ENCODE measurements around the gene TCEAL9. TPM values are rescaled to one million over a fixed set of nuclear protein-coding genes. Genes with fewer than 3 reads are reported as not detected.

TCEAL9 gene
- total RNA-seq, 2 donors from 2014 or later = 97.6 to 125 TPM

DNA sequence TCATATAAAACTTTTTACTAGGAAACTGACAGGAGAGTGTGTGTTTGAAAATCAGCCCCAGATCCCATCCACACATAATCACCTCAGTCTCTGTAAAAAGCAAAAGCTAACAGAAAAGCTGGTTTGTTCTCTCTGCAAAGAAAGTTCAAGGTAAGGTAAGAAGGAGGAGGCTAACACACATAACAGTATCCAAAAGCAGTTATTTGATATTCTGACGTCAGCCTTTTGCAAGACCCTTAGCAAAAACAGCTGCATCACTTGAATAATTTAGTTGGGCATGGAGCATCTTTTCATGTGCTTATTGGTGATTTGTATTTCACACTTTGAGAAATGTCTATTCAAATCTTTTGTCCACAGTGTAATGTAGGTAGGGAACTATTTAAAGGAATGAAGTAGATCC is 5.5 kb downstream of the TCEAL9 start:
- peak overlapping the region; percentile 23 for H3K4me3 ChIP-seq (ENCODE audit: low read length)
- H3K4me1 ChIP-seq (ENCODE audit: control insufficient read depth, insufficient read depth, low read length) = peaks cover 3% of the 10 kb centered on the region
- DNase-seq = no peak
- H3K27ac ChIP-seq (ENCODE audit: low read depth, low read length) = no peak overlapping the region
- Mint-ChIP-seq H3K9me3 (peaks cover 5% of the 10 kb centered on the region), H3K4me1 (peaks cover 36% of the 10 kb centered on the region), H3K27ac (peak overlapping the region; percentile 28), H3K27me3 (ENCODE audit: insufficient read depth) (no peaks in the 10 kb centered on the region), H3K36me3 (ENCODE audit: low read depth) (peaks cover 8% of the 10 kb centered on the region), H3K4me3 (no peak overlapping the region)
- no peaks in the 10 kb centered on the region for H3K9me3 ChIP-seq (ENCODE audit: control insufficient read depth, low read length)
- no peaks in the 10 kb centered on the region for H3K27me3 ChIP-seq (ENCODE audit: control insufficient read depth, insufficient read depth, low read length, poor library complexity, severe bottlenecking)
- TF ChIP-seq, protein P1, sequence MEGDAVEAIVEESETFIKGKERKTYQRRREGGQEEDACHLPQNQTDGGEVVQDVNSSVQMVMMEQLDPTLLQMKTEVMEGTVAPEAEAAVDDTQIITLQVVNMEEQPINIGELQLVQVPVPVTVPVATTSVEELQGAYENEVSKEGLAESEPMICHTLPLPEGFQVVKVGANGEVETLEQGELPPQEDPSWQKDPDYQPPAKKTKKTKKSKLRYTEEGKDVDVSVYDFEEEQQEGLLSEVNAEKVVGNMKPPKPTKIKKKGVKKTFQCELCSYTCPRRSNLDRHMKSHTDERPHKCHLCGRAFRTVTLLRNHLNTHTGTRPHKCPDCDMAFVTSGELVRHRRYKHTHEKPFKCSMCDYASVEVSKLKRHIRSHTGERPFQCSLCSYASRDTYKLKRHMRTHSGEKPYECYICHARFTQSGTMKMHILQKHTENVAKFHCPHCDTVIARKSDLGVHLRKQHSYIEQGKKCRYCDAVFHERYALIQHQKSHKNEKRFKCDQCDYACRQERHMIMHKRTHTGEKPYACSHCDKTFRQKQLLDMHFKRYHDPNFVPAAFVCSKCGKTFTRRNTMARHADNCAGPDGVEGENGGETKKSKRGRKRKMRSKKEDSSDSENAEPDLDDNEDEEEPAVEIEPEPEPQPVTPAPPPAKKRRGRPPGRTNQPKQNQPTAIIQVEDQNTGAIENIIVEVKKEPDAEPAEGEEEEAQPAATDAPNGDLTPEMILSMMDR (conservative IDR thresholded peaks at IDR 0.05) = no peak
- H3K9ac ChIP-seq (ENCODE audit: extremely low read depth, low read length, poor library complexity, severe bottlenecking) = no peak overlapping the region
- 17 to 57% methylated on average over 1 of the region's 1 CpG for WGBS, 2 experiments (ENCODE audit: insufficient coverage in 1 of 2, insufficient read length in 1 of 2)
- H3K36me3 ChIP-seq (ENCODE audit: control insufficient read depth, insufficient read depth, low read length) = peaks cover 9% of the 10 kb centered on the region

DNA sequence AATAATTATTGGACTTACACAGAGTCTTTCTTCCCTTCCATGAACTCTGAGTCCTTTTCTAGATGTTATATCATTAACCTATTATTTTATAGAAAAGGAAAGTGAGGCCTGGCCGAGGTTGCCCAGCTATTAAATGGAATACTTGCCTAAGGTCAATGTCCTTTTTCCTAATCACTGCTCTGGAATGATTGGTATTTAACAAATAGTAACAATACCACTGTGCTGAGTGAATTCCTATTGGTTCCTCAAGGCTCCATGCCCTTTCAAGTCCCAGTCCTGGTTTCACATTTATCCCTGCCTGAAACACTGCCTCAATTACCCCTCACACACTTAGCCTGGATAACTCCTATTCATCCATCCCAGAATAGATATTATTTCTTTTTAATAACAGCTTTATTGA is 6.2 kb downstream of the TCEAL9 start:
- Histone ChIP-seq H3K4me3 (ENCODE audit: low read length) (peak overlapping the region; percentile 23), H3K9ac (ENCODE audit: extremely low read depth, low read length, poor library complexity, severe bottlenecking) (no peak overlapping the region), H3K36me3 (ENCODE audit: control insufficient read depth, insufficient read depth, low read length) (peaks cover 8% of the 10 kb centered on the region), H3K9me3 (ENCODE audit: control insufficient read depth, low read length) (no peaks in the 10 kb centered on the region), H3K27ac (ENCODE audit: low read depth, low read length) (no peak overlapping the region), H3K27me3 (ENCODE audit: control insufficient read depth, insufficient read depth, low read length, poor library complexity, severe bottlenecking) (no peaks in the 10 kb centered on the region), H3K4me1 (ENCODE audit: control insufficient read depth, insufficient read depth, low read length) (peaks cover 3% of the 10 kb centered on the region)
- Mint-ChIP-seq H3K4me1 (peaks cover 40% of the 10 kb centered on the region), H3K27ac (no peak overlapping the region), H3K4me3 (no peak overlapping the region), H3K36me3 (ENCODE audit: low read depth) (peaks cover 7% of the 10 kb centered on the region), H3K9me3 (peaks cover 5% of the 10 kb centered on the region), H3K27me3 (ENCODE audit: insufficient read depth) (no peaks in the 10 kb centered on the region)
- WGBS, 2 experiments (ENCODE audit: insufficient coverage in 1 of 2, insufficient read length in 1 of 2) = no CpG with 5 or more reads among the region's 1 CpG
- TF ChIP-seq, protein P1 (conservative IDR thresholded peaks at IDR 0.05) = no peak
- no peak for DNase-seq

DNA sequence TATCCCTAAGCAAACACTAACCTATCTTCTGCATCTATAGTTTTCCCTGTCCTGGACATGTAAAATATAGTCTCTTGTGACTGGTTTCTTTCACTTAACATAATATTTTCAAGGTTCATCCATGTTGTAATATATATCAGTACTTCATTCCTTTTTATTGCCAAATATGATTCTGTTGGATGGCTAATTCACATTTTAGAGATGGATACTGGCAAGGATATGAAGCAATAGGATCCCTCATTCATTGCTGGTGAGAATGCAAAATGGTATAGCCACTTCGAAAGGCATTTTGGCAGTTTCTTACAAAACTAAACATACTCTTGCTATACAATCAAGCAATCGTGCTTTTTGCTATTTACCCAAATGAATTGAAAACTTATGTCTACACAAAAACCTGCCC is 6.7 kb downstream of the TCEAL9 start:
- no peak for DNase-seq
- TF ChIP-seq, protein P1 (conservative IDR thresholded peaks at IDR 0.05) = no peak
- peaks cover 3% of the 10 kb centered on the region for H3K4me1 ChIP-seq (ENCODE audit: control insufficient read depth, insufficient read depth, low read length)
- H3K4me3 ChIP-seq (ENCODE audit: low read length) = no peak overlapping the region
- Mint-ChIP-seq H3K27ac (no peak overlapping the region), H3K36me3 (ENCODE audit: low read depth) (peaks cover 4% of the 10 kb centered on the region), H3K4me3 (no peak overlapping the region), H3K4me1 (peaks cover 41% of the 10 kb centered on the region), H3K27me3 (ENCODE audit: insufficient read depth) (no peaks in the 10 kb centered on the region), H3K9me3 (peaks cover 5% of the 10 kb centered on the region)
- H3K36me3 ChIP-seq (ENCODE audit: control insufficient read depth, insufficient read depth, low read length) = peaks cover 2% of the 10 kb centered on the region
- H3K27me3 ChIP-seq (ENCODE audit: control insufficient read depth, insufficient read depth, low read length, poor library complexity, severe bottlenecking) = no peaks in the 10 kb centered on the region
- H3K9me3 ChIP-seq (ENCODE audit: control insufficient read depth, low read length) = no peaks in the 10 kb centered on the region
- H3K27ac ChIP-seq (ENCODE audit: low read depth, low read length) = no peak overlapping the region
- no peak overlapping the region for H3K9ac ChIP-seq (ENCODE audit: extremely low read depth, low read length, poor library complexity, severe bottlenecking)
- 88 to 100% methylated on average over 1 to 2 of the region's 2 CpGs for WGBS, 2 experiments (ENCODE audit: insufficient coverage in 1 of 2, insufficient read length in 1 of 2)

Data from endodermal cell (in vitro differentiated cells).